Left lung (tissue), 10 donors: ENCODE data around the gene RMC1. TPM values are rescaled to one million over a fixed set of nuclear protein-coding genes. Genes with fewer than 3 reads are reported as not detected.

ENCODE experiments used
- ATAC-seq: fragments of 200-7000 bp; cut with Tn5 transposase; one replicate; pipeline ENCODE4 v1.9.1; 2020; ENCODE audit warnings: moderate library complexity
- DNase-seq, 4 donors: peaks; one replicate each; pipeline ENCODE4 v3.0.0-alpha.2; 2013 to 2020
- H3K27ac ChIP-seq, 2 donors: fragments of 200-600 bp; sonication (generic) in 1 of 2; one replicate each; pipeline versions ENCODE4 v1.5.0 to v1.8.0; 2020 to 2021
- H3K27me3 ChIP-seq, 2 donors: fragments of 200-600 bp; sonication (generic) in 1 of 2; one replicate each; pipeline versions ENCODE4 v1.5.0 to v1.8.0; 2020 to 2021
- H3K36me3 ChIP-seq, 2 donors: fragments of 200-600 bp; sonication (generic) in 1 of 2; one replicate each; pipeline versions ENCODE4 v1.5.0 to v1.8.0; 2020 to 2021
- H3K4me1 ChIP-seq, 2 donors: fragments of 200-600 bp; one replicate each; pipeline ENCODE4 v1.8.0; 2021
- H3K4me3 ChIP-seq, 2 donors: fragments of 200-600 bp; sonication (generic) in 1 of 2; one replicate each; pipeline versions ENCODE4 v1.5.0 to v1.8.0; 2020 to 2021; ENCODE audit warnings: mild to moderate bottlenecking in 1 of 2
- H3K9me3 ChIP-seq, 2 donors: fragments of 200-600 bp; sonication (generic) in 1 of 2; one replicate each; pipeline versions ENCODE4 v1.5.0 to v1.8.0; 2020 to 2021
- intact Hi-C, 2 donors: fragments of 100-400 bp; cut with DNase I; formaldehyde crosslinking; loops; one replicate each; pipeline versions ENCODE4 v1.11.2 to v1.14.2; 2022
- polyA plus RNA-seq, 6 donors: library from polyadenylated mRNA; unstranded; fragments of 120-200 nt; gene quantifications; one replicate each; pipeline ENCODE4 v1.2.1, GENCODE V29; 2013; ENCODE audit not compliant: insufficient read length in 6 of 6
- total RNA-seq, 2 donors: library from RNA; stranded (reverse); fragmentation: NEBNext Ultra II Directional; extraction: Animal tissue kit (Norgen Biotek cat#: 25700); gene quantifications; one replicate each; pipeline ENCODE4 v1.2.1, GENCODE V29; 2021
- TF ChIP-seq, protein P1 (sequence below), 2 donors: fragments of 200-600 bp; sonication (generic) in 1 of 2; IDR thresholded peaks; one replicate each; pipeline versions ENCODE4 v1.5.0 to v1.8.0; 2021; ENCODE audit warnings: antibody characterized with exemption in 2 of 2
- donor health status: DM: no; HTN: yes; CAD: no.
- donor health status: DM: no; HTN: no; CAD: no.

Gene RMC1
- total and polyA plus RNA-seq, 8 donors, result 23.5 to 37.9 (median 27.2) TPM

DNA sequence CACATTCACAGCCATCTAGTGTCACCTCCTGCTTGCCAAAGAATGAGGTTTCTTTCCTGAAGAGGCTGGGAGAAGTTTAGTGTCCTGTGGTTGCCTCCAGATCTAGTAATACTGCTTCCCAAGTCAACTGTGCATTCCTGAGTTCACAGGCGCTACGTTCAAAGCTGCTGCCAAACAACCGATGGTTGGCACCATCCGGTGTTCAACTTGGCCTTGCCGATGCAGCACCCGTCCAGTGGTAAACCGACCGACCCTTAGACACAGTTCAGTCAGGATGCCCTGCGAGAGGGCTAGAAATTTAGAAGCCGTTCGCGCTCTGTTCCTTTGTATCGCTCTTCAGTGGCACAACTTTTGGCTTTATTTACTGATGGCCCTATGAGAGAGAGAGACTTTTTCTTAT, 28.6 kb downstream of the RMC1 start:
- no peak overlapping the region for H3K4me3 ChIP-seq
- H3K36me3 ChIP-seq, result peaks cover 0 to 100% of the 10 kb centered on the region in 2 donors
- TF ChIP-seq, protein P1, sequence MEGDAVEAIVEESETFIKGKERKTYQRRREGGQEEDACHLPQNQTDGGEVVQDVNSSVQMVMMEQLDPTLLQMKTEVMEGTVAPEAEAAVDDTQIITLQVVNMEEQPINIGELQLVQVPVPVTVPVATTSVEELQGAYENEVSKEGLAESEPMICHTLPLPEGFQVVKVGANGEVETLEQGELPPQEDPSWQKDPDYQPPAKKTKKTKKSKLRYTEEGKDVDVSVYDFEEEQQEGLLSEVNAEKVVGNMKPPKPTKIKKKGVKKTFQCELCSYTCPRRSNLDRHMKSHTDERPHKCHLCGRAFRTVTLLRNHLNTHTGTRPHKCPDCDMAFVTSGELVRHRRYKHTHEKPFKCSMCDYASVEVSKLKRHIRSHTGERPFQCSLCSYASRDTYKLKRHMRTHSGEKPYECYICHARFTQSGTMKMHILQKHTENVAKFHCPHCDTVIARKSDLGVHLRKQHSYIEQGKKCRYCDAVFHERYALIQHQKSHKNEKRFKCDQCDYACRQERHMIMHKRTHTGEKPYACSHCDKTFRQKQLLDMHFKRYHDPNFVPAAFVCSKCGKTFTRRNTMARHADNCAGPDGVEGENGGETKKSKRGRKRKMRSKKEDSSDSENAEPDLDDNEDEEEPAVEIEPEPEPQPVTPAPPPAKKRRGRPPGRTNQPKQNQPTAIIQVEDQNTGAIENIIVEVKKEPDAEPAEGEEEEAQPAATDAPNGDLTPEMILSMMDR (IDR thresholded peaks at IDR 0.05), result no peak
- no peak for ATAC-seq
- DNase-seq, result no peak
- H3K27ac ChIP-seq, result no peak overlapping the region
- H3K27me3 ChIP-seq, result no peaks in the 10 kb centered on the region
- intact Hi-C loops, result no loop called here
- H3K9me3 ChIP-seq, result no peaks in the 10 kb centered on the region
- H3K4me1 ChIP-seq, result peaks cover 0 to 30% of the 10 kb centered on the region in 2 donors

DNA sequence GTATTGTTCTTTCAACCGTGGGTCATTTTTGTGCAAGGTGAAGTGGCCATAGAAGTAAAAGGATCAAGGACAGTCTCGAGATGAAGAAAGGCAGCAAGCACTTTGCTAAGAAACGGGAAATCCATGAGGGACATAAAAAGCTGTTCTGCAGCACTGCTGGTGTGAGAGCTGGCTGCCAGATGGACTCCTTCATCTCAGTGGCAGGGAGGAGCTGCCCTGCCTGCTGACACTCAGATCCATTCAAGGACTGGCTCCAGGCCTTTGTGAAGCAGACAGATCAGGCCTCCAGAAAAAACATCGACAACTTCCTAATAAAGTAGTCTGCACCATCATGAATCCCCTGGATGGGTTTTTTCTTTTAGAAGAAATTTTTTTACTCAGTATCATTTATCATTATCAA, 29.5 kb downstream of the RMC1 start:
- DNase-seq (no peak), ATAC-seq (no peak)
- peaks cover 0 to 100% of the 10 kb centered on the region in 2 donors for H3K36me3 ChIP-seq
- H3K9me3 ChIP-seq, result no peaks in the 10 kb centered on the region
- TF ChIP-seq, protein P1 (IDR thresholded peaks at IDR 0.05), result no peak
- intact Hi-C loops, result no loop called here
- no peak overlapping the region for H3K27ac ChIP-seq
- peaks cover 0 to 30% of the 10 kb centered on the region in 2 donors for H3K4me1 ChIP-seq
- H3K4me3 ChIP-seq, result no peak overlapping the region
- no peaks in the 10 kb centered on the region for H3K27me3 ChIP-seq

DNA sequence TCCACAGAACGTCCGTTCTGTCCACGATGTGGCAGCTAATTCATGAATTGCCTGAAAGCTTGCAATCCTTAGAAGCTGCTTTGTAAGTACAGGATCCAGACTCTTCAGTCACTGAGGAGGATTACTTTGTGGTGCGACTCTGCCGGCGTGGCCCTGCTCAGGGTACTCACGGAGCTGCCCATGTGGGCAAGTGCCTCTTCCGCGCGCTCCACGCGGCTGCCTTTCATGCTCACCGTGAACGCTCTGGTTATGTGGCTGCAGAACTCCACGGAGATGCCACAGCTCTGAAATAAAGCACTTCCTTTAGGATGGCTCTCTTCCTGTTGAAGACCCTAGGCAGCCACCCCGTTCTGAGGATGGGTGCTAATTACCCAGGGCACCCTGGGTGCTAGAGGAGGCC, 31.0 kb downstream of the RMC1 start:
- ATAC-seq (no peak), DNase-seq (no peak)
- Histone ChIP-seq H3K27ac (no peak overlapping the region), H3K9me3 (no peaks in the 10 kb centered on the region), H3K36me3 (peaks cover 0 to 100% of the 10 kb centered on the region in 2 donors), H3K27me3 (no peaks in the 10 kb centered on the region), H3K4me1 (peaks cover 0 to 16% of the 10 kb centered on the region in 2 donors), H3K4me3 (no peak overlapping the region)
- TF ChIP-seq, protein P1 (IDR thresholded peaks at IDR 0.05), result no peak
- intact Hi-C loops, result no loop called here

DNA sequence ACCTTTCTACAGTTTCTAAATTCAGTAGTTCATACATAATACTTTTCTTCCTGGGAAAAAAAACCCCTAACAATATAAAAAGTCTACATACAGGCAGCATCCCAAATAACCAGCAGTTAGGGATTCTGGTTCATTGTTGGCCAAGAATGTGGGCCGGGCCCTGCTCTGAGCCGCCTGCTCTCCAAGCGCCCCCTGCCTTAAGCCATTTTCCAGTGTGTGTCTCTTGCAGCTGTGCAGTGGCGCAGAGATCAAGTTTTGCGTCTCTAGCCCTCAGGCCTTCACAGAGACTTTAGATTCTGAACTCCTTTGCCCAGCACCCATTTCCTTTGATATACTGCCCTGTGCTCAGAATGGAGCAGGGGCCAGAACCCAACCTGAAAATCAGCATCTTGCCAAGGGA, 32.9 kb downstream of the RMC1 start:
- TF ChIP-seq, protein P1 (IDR thresholded peaks at IDR 0.05), result no peak
- no peaks in the 10 kb centered on the region for H3K27me3 ChIP-seq
- no peak overlapping the region for H3K27ac ChIP-seq
- DNase-seq (no peak), ATAC-seq (no peak)
- H3K9me3 ChIP-seq, result no peaks in the 10 kb centered on the region
- peaks cover 8 to 18% of the 10 kb centered on the region in 2 donors for H3K4me1 ChIP-seq
- H3K36me3 ChIP-seq, result peaks cover 0 to 100% of the 10 kb centered on the region in 2 donors
- intact Hi-C loops, result no loop called here
- no peak overlapping the region for H3K4me3 ChIP-seq

GRCh38 chr18:23537274-23537673, 34.0 kb downstream of the RMC1 start:
- TF ChIP-seq, protein P1 (IDR thresholded peaks at IDR 0.05), result no peak
- no peak for ATAC-seq
- DNase-seq, result no peak

More at GRCh38 chr18:23537274-23537673, 34.0 kb downstream of the RMC1 start:
- Histone ChIP-seq H3K27me3 (no peaks in the 10 kb centered on the region), H3K4me3 (no peak overlapping the region), H3K9me3 (no peaks in the 10 kb centered on the region), H3K36me3 (peaks cover 0 to 100% of the 10 kb centered on the region in 2 donors), H3K4me1 (peaks cover 11 to 24% of the 10 kb centered on the region in 2 donors), H3K27ac (no peak overlapping the region)
- intact Hi-C loops, result no loop called here
